HG03565 (cell line): ENCODE measurements around the gene DCLK1.

Source experiments
- ATAC-seq: cut with Tn5 transposase; IDR thresholded peaks from one replicate; pipeline ENCODE4 v1.9.1; 2021; ENCODE audit warnings: mild to moderate bottlenecking, moderate library complexity; ENCODE audit not compliant: unreplicated experiment

DCLK1 gene

GRCh38 chr13:35723053-35723461 is 408.1 kb downstream of the DCLK1 start:
- ATAC-seq = no peak

GRCh38 chr13:35722458-35723052 is 408.6 kb downstream of the DCLK1 start:
- no peak for ATAC-seq

- ATAC-seq = no peak
These were observed 410.3 kb downstream of the DCLK1 start for GRCh38 chr13:35720690-35721554.

- no peak for ATAC-seq
These were observed 410.9 kb downstream of the DCLK1 start for GRCh38 chr13:35720290-35720689.
